Activated T-cell treated with anti-CD3 and anti-CD28 coated beads, Interleukin-2, amount 50 U/mL, for 48 hours (primary cell): ENCODE measurements around the gene KRTAP10-8.
A peak's percentile ranks its signal among the peaks of the same experiment; 100 is the strongest.
"Not testable (repeated sequence)": the region's sequence is repeated elsewhere in the genome, so short reads cannot be mapped to it uniquely, and the experiment has no call there.

Experiments
- DNase-seq, 2 experiments: peaks; one replicate each; pipeline ENCODE4 v3.0.0-alpha.2; 2020

The KRTAP10-8 gene

DNA sequence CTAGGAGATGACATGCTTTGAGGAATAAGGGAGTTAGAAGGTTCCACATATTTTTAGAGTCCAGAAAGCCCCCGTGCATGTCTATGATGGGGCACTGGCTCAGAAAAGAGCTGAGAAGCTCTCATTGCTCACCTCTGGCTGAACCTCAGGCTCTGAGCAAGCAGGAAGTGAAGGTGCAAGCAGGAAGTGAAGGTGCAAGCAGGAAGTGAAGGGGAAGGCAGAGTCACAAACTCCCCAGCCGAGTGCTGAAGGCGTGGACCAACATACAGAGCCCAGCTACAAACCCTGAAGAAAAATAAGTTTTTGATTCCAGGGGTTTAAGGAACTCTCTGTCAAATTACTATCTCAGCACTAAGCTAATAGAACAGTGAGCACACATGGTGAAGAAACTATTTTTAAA, 7.0 kb downstream of the KRTAP10-8 start:
- DNase-seq = peak; percentile 38 to 51

DNA sequence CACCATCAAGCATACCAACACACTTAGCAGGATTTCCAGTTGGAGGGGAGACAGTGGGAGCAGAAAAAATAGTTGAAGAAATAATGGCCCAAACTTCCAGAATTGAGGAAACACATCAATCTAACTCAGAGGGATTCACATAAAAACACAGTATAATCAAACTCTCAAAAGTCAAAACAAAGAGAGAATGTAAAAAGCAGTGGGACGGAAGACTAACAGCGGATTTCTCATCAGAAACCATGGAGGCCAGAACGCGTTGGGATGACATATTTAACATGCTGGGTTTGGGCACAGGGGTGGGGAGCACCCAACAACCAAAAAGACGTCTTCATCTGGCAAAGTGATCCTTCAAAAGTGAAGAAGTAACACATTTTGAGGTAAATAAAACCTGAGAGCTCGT, 8.0 kb downstream of the KRTAP10-8 start:
- no peak for DNase-seq

DNA sequence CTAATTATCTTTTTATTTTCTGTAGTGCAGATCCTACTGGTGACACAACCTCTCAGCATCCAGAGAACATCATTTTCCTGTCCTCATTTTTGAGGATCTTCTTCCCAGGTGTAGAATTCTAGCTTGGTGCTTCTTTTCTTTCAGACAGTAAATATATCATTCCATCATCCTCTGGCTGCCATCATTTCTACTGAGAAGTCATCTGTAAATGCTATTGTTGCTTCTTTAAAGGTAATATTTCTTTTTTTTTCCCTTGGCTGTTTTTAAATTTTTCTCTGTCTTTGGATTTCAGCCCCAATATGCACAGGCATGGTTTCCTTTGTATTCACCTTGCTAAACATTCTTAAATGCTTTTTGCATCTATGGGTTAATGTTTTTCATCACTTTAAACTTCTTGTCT, 11.7 kb downstream of the KRTAP10-8 start:
- no peak for DNase-seq

DNA sequence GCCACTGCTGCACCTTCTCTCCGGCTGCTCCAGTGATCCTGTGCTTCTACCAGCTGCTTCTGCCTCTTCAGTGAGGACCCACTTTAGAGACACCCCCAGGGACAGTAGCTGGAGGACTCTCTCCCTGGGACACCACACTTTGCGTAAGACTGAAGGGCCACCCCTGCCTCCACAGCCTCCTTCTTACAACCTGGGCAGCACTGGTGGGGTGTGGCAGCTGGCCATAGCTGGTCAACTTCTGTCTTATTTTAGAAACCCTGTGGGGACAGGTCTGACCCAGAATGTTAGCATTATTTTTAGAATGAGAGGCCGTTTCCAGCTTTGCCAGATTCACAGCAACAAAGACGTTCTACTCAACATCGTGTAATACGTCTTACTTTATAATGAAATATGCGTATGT, 13.9 kb downstream of the KRTAP10-8 start:
- DNase-seq = no peak

DNA sequence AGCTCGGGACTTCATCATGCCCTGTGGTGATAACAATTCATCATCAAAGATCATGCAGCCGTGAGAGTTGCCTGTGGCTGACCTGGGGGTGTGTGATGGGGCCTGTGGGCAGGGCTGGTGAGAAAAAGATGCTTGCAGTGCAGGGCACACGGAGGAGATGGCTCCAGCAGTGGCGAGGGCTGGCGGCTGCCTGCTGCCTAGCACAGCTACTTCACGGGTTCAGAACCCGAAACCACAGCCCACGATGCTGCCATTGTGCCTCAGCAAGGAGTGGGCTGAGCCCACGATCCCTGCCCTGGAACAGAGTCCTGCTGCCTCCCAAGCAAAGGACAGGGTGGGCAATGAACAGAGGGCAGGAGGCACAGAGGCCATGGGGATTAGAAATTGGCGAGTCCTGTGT, 14.4 kb downstream of the KRTAP10-8 start:
- peak in 1 of 2 experiments; percentile 12 for DNase-seq

DNA sequence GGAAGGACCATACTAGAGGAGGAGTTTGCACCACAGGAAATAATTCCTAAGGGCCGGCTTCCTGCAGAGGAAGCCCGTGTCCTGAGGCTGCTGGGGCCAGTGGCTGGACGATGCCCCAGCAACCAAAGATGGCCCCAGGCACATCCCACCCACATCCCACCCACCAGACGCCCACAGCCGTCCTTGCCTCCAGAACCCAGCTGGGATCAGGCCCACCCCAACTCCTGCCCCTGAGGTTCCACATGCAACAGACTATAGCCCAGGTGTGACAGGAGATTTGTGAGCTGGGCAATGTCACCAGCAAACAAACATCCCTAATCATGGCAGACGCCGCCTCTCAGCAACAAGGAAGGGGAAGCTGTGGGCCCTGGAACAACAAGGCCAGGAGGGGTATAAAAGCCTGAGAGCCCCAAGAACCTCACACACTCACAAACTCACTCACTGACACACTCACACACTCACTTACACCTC, 14.8 kb downstream of the KRTAP10-8 start, which contains the start of gene KRTAP10-9:
TSS of gene KRTAP10-9 (plus strand) at position 421 of the 471 bp plus-strand sequence. CDS start 79 bp downstream, outside the sequence.
- no peak for DNase-seq

DNA sequence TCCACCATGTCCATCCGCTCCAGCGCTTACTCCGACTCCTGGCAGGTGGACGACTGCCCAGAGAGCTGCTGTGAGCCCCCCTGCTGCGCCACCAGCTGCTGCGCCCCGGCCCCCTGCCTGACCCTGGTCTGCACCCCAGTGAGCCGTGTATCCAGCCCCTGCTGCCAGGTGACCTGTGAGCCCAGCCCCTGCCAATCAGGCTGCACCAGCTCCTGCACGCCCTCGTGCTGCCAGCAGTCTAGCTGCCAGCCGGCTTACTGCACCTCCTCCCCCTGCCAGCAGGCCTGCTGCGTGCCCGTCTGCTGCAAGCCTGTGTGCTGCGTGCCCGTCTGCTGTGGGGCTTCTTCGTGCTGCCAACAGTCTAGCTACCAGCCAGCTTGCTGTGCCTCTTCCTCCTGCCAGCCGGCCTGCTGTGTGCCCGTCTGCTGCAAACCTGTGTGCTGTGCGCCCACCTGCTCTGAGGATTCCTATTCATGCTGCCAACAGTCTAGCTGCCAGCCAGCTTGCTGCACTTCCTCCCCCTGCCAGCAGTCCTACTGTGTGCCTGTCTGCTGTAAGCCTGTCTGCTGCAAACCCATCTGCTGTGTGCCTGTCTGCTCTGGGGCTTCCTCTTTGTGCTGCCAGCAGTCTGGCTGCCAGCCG, 15.4 kb downstream of the KRTAP10-8 start:
- DNase-seq = peak in 1 of 2 experiments; percentile 7

DNA sequence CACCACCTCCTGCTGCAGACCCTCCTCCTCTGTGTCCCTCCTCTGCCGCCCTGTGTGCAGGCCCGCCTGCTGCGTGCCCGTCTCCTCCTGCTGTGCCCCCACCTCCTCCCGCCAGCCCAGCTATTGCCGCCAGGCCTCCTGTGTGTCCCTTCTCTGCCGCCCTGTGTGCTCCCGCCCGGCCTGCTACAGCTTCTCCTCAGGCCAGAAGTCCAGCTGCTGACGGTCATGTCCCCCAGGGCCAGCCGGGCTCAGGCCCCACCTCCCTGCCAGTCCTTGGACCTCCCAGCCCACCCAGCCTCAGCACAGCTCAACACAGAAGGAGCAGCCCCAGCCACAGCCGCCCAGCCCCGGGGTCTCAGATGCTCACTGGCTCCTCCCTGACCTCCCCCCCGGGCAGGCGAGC, 16.0 kb downstream of the KRTAP10-8 start:
- not testable (repeated sequence) for DNase-seq

DNA sequence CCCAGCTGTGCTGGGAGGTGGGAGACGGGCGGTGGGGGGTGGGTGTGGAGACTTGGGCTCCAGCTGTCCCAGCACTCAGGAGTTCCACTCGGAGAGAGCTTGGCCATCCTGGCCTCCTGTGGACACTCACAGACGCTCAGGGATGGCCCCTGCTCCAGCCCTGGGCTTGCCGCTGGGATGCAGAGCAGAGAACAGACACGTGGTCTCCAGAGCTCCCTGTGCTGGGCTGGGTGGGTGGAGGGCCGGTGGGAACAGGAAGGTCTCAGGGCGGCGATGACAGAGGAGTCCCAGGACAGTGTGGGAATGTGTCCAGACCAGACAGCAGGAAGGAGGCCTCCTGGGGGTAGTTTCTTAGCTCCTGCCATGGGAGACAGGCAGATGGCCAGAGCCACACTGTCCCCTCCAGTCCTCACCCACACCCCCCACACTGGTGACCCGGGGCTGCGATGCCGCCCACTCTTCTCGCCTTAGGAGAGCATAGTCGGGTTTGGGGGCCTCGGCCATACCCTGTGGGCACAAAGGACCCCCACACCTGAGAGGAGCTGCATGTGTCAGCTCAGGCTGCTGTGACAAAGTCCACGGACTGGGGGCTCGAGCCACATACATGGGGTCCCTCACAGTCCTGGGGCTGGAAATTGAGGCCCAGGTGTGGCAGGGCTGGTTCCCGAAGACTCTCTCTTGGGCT, 17.0 kb downstream of the KRTAP10-8 start:
- no peak for DNase-seq

DNA sequence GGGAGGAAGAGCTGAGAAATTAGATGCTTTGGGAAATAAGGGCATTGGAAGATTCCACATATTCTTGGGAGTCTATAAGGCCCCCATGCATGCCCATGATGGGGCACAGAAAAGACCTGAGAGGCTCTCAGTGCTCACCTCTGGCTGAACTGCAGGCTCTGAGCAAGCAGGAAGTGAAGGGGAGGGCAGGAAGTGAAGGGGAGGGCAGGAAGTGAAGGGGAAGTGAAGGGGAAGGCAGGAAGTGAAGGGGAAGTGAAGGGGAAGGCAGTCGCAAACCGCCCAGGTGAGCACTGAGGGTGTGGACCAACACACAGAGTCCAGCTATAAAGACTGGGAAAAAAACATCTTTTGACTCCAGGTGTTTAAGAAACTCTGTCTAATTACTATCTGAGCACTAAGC, 18.6 kb downstream of the KRTAP10-8 start:
- DNase-seq = peak in 1 of 2 experiments; percentile 13

DNA sequence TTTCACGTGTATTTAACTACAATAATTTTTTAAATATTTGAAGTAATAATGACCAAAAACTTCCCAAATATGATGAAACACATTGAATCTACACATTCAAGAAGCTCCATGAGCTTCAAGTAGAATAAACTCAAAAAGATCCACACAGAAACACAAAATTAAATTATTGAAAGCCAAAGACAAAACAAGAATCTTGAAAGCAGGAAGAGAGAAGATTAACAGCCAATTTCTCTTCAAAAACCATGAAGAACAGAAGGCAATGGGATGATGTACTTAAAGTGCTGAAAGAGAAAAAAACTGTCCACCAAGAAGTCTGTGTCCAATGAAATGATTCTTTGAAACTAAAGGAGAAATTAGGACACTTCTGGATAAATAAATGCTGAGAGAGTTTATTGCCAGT, 20.2 kb downstream of the KRTAP10-8 start:
- no peak for DNase-seq

DNA sequence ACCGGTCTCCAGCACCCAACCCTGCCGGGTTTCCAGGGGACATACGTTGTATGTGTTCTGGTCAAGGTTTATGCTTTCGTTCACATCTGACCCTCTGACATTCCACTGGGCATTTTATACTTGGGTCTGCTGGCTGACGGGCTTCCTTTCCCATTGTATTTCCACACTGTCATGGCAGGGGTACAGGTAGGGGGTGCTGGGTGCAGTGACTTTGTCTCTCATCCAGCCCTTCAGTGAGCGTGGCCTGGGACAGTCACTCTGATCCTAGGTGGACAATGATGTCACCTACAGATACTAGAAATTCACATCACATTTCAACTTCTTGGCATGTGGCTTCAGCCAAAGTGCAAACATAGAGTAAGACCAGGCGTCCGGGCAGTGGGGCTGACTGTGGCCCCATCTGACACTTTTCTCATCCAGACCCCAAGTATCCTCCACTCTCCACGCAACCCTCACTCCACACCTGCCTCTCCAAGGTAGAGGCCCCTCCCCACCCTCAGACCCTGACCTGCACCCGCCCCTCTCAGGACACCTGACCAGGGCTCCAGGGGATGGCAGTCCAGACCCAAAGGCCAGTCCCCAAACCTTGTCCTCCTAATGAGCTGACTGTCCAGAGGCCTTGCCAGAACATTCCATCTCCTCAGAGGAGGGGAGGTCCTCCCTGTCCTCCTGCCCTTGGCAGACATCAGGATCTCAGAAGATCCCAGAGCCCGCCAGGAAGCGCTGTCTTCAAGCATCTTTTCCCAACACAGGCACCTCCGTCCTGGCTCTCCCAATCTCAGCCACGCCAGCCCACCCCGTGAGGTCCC, 24.5 kb downstream of the KRTAP10-8 start:
- DNase-seq = peak in 1 of 2 experiments; percentile 5

DNA sequence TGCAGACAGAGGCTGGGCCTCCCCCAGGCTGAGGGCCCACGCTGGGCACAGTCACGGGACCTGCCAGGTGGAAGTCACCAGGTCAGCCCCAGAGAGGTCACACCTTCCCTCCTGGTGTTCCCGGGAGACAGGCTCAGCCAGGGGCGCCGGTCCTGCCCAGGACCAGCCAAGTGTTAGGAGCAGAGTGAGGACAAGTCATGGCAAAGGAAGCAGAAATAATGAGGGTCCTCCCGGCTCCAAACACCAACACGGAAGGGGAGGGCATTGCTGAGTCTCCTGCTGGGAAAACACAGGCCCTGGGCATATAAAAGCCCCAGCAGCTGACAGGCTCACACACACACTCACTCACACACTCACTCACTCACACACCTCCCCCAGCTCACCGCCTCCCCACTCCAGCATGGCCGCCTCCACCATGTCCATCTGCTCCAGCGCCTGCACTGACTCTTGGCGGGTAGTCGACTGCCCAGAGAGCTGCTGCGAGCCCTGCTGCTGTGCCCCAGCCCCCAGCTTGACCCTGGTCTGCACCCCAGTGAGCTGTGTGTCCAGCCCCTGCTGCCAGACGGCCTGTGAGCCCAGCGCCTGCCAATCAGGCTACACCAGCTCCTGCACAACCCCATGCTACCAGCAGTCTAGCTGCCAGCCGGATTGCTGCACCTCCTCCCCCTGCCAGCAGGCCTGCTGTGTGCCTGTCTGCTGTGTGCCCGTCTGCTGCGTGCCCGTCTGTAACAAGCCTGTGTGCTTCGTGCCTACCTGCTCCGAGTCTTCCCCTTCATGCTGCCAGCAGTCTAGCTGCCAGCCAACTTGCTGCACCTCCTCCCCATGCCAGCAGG, 25.4 kb downstream of the KRTAP10-8 start, which contains the start of gene KRTAP10-10:
TSS of gene KRTAP10-10 (plus strand) at position 339 of the 833 bp plus-strand sequence. CDS start at position 401, 62 bp downstream.
- DNase-seq = peak; percentile 1 to 5

DNA sequence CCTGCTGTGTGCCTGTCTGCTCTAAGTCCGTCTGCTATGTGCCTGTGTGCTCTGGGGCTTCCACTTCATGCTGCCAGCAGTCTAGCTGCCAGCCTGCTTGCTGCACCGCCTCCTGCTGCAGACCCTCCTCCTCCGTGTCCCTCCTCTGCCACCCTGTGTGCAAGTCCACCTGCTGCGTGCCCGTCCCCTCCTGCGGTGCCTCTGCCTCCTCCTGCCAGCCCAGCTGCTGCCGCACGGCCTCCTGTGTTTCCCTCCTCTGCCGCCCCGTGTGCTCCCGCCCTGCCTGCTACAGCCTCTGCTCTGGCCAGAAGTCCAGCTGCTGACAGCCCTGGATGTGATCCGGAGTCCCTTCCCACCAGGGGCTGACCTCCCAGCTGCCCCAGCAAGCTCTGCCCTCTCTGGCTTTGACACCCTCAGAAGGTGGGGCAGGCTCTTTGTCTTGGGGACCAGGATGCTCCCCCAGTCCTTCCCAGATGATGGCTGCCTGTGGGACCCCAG, 26.0 kb downstream of the KRTAP10-8 start:
- peak in 1 of 2 experiments; percentile 8 for DNase-seq

DNA sequence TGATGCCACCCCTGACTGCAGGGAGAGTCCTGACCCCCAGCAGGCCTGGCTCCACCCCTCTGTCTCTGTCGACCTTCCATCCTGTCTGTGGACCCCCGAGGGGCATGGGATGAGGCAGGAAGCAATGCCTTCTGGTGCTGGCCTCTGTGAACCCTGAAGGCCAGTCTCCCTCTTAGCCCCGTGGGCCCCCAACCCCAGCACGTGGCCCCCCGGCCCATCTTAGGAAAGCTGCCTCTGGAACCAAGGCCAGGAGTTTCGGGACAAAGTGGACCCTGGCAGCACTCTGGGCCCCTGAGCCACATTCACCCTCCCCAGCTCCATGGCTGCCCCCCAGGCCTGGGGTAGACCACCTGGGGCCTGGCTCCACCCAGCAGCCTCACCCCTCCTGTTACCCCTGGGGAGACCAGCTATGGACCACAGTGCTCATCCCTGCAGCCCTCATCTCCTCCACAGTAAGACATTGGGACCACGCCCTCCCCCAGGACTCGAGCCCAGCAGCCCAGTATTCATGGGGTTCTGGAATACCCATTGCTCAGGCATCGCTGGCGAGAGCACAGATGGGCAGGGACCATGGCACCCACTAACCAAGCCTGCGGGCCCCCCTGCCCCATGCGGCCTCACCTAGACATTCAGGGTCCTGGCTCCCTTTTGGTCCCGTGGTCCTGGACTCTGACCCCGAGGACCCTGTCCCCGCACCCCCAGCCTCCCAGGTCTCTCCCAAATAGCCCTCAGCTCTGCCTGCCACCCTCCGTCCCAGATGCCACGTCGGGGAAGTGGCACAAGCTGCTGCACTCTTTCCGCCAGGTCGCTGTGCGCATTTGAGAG, 26.8 kb downstream of the KRTAP10-8 start:
- DNase-seq = peak; percentile 7 to 8

DNA sequence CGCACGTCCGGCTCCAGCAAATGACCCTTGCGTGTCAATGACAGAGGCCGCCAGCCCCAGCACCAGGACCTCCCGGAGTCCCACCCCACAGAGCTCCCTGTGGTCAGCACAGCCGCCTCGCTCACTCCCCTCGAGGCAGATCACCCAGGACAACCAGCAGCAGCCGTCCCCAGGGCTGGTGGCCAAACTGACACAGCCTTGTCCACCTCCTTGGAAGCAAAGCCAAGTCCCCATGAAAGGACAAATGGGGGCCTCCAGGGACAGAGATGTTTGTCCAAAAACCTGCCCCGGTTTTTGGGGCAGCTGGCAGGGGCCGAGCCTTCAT, 27.4 kb downstream of the KRTAP10-8 start:
- peak in 1 of 2 experiments; percentile 11 for DNase-seq

DNA sequence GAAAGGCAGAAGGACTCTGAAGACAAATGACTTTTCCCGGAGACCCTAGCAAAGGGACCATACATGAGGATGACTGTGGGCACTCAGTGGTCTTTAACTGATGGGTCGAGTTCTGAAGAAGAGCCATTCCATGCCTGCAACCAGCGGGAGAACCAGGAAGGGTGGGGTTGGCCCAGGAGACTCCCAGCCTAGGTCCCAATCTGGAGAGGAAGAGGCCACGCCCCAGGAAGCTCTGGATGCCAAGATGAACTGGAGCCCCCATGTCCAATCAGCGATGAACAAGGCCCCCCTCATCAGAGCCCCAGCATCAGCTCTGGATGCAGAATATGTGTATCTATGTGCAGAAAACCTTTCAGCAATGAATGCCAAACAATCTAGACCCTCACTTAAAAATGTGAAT, 28.9 kb downstream of the KRTAP10-8 start:
- DNase-seq = no peak

DNA sequence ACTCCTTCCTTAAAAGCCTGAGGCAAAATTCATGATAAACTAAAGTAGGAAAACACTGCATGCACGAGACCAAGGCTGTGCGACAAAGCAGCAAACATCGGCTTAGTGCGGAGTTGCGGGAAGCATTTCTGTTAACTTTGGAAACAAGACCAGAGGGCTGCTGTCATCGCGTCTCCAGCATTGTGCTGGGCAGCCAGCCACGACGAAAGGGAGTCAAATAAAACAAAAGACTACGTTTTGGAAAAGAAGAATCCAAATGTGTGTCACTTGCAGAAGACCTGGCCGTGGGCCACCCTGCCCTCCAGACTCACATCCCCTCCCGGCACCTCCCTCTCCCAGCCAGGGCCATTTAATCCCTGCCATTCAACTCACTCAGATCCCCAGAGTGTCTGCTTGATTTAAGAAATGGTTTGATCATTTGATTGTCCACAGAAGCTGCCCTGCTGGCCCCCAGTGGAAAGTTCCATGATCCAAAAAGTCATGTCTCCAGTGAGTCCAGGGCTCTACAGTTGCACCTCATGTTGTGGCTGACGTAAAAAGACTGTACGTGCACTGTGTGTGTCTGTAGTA, 31.9 kb downstream of the KRTAP10-8 start:
- no peak for DNase-seq

DNA sequence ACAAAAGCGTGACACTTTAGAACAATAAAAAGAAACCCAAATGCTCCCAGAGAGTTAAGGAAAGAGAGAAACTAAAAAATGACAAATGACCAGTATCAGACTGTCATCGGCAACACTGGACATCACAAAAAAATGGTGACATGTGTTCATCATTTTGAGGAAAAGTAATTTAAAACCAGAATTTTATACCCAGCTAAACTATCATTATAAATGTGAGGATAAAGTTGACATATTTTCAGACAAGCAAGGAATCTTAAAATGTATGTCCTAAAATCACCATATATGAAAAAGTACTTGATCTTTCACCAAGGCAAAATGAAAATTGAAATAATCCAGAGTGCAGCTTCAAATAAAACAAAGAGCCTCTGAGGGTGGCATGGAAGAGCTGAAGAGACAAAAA, 33.0 kb downstream of the KRTAP10-8 start:
- no peak for DNase-seq

DNA sequence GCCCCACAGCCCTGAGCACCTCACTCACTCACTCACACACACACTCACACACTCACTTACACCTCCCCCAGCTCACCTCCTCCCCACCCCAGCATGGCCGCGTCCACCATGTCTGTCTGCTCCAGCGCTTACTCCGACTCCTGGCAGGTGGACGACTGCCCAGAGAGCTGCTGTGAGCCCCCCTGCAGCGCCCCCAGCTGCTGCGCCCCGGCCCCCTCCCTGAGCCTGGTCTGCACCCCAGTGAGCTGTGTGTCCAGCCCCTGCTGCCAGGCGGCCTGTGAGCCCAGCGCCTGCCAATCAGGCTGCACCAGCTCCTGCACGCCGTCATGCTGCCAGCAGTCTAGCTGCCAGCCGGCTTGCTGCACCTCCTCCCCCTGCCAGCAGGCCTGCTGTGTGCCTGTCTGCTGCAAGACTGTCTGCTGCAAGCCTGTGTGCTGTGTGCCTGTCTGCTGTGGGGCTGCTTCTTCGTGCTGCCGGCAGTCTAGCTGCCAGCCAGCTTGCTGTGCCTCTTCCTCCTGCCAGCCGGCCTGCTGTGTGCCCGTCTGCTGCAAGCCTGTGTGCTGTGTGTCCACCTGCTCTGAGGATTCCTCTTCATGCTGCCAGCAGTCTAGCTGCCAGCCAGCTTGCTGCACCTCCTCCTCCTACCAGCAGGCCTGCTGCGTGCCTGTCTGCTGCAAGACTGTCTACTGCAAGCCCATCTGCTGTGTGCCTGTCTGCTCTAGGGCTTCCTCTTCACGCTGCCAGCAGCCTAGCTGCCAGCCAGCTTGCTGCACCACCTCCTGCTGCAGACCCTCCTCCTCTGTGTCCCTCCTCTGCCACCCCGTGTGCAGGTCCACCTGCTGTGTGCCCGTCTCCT, 34.7 kb downstream of the KRTAP10-8 start, which contains the start of gene KRTAP10-11:
TSS of gene KRTAP10-11 (plus strand) at position 49 of the 856 bp plus-strand sequence. CDS start at position 94, 45 bp downstream.
- peak in 1 of 2 experiments; percentile 11 for DNase-seq
